ENCODE data around the gene ALOXE3. TPM values are rescaled to one million over a fixed set of nuclear protein-coding genes. Genes with fewer than 3 reads are reported as not detected.

Gene ALOXE3
- total and polyA plus RNA-seq, 4 donors, result 0.12 to 0.68 (median 0.28) TPM; not detected in 1

DNA sequence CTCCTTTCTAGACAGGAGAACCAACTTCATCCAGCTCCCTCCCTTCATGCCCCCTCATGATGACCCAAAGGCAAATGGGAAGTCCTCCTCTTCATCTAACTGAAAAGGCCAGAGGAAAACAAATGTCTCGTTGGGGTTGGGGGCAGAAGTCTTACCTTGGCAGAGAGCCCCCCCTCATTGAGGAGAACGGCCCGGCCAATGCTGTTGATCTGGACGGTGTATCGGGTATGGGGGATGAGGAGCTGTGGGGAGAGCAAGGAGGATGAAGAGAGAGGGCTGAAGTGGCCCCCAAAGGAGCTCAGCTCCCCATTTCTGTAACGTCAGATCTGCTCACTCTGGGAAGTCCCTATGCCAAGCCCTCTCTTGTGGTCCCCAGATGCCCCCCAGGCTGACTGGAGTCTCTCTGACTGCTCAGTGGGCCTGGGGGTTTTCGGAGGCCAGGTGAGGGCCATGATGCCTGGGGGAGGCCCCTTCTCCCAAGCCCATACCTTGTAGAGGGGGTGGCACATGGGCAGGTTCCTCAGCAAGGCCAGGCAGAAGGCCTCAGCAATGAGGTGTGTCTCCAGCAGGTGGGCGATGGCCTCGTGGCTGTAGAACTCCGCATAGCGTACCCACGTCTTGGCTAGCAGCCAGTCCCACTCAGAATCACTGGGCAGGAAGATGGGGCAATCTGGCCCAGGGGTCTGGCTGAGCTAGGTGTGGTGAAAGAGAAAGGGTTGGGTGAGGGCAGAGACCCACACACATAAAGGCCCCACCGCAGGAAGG is 41.6 kb downstream of the ALOXE3 start:
- Histone ChIP-seq H3K27me3 (ENCODE audit: control insufficient read depth in 3 of 3, insufficient read depth in 3 of 3, low read length in 2 of 3) (peaks cover 0 to 71% (median 55%) of the 10 kb centered on the region in 3 donors), H3K9ac (ENCODE audit: insufficient read depth in 1 of 2, low read length in 2 of 2) (no peak overlapping the region), H3K36me3 (ENCODE audit: control insufficient read depth in 4 of 4, insufficient read depth in 4 of 4, low read length in 4 of 4) (no peaks in the 10 kb centered on the region), H3K9me3 (ENCODE audit: control insufficient read depth in 4 of 4, insufficient read depth in 3 of 4, low read length in 3 of 4) (peaks cover 0 to 2% (median 0%) of the 10 kb centered on the region in 4 donors), H3K27ac (ENCODE audit: low read depth in 1 of 2, low read length in 1 of 2) (no peak overlapping the region), H3K4me1 (ENCODE audit: control insufficient read depth in 5 of 5, insufficient read depth in 5 of 5, low read length in 5 of 5) (peaks cover 0 to 23% (median 0%) of the 10 kb centered on the region in 5 donors), H3K4me3 (no peak overlapping the region)
- TF ChIP-seq, protein P1, sequence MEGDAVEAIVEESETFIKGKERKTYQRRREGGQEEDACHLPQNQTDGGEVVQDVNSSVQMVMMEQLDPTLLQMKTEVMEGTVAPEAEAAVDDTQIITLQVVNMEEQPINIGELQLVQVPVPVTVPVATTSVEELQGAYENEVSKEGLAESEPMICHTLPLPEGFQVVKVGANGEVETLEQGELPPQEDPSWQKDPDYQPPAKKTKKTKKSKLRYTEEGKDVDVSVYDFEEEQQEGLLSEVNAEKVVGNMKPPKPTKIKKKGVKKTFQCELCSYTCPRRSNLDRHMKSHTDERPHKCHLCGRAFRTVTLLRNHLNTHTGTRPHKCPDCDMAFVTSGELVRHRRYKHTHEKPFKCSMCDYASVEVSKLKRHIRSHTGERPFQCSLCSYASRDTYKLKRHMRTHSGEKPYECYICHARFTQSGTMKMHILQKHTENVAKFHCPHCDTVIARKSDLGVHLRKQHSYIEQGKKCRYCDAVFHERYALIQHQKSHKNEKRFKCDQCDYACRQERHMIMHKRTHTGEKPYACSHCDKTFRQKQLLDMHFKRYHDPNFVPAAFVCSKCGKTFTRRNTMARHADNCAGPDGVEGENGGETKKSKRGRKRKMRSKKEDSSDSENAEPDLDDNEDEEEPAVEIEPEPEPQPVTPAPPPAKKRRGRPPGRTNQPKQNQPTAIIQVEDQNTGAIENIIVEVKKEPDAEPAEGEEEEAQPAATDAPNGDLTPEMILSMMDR (IDR thresholded peaks at IDR 0.05; ENCODE audit: control extremely low read depth, extremely low read depth), result no peak
- WGBS, 2 donors, result 82 to 83% methylated on average over 13 of the region's 13 CpGs
- DNase-seq (no peak), ATAC-seq (ENCODE audit: insufficient read depth, low FRiP score) (no peak)

DNA sequence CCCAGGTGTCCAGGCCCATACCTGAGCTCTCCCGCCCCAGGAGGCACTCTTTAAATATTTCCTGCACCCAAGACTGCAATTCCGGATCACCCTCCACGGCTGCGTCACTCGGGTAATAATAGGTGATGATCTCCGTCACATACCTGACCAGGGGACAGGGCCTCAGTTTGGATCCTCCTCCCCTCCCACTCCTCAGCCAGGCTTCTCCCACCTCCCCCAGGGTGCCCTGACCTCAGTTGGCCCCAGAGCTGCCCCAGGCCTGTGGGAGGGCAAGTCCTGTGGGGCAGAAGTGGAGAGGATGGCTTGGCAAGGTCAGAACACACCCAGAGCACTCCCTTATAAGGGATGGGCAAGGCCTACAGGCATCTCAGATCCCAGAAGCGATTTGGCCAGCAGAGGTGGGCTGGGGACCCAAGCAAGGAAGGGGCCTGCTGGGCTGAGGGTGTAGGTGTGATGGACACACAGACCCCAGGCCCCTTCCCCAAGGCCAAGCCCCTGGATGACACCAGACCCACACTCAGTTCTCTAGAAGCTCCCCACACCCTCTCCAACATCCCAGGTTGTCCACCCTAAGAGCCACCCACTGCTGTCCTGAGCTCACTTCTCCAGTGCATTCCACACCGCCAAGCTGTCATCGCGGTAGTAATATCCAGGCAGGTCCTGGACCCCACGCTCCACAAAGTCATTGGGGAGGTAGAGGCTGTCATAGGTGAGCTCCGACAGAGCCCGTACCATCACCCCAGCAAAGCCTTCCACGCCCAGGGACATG is 42.6 kb downstream of the ALOXE3 start:
- ATAC-seq (ENCODE audit: insufficient read depth, low FRiP score) (no peak), DNase-seq (no peak)
- 92 to 94% methylated on average over 14 of the region's 14 CpGs for WGBS, 2 donors
- peaks cover 0 to 23% (median 0%) of the 10 kb centered on the region in 5 donors for H3K4me1 ChIP-seq (ENCODE audit: control insufficient read depth in 5 of 5, insufficient read depth in 5 of 5, low read length in 5 of 5)
- no peak overlapping the region for H3K4me3 ChIP-seq
- no peak overlapping the region for H3K9ac ChIP-seq (ENCODE audit: insufficient read depth in 1 of 2, low read length in 2 of 2)
- no peaks in the 10 kb centered on the region for H3K36me3 ChIP-seq (ENCODE audit: control insufficient read depth in 4 of 4, insufficient read depth in 4 of 4, low read length in 4 of 4)
- TF ChIP-seq, protein P1 (IDR thresholded peaks at IDR 0.05; ENCODE audit: control extremely low read depth, extremely low read depth), result no peak
- H3K9me3 ChIP-seq (ENCODE audit: control insufficient read depth in 4 of 4, insufficient read depth in 3 of 4, low read length in 3 of 4), result peaks cover 0 to 2% (median 0%) of the 10 kb centered on the region in 4 donors
- H3K27ac ChIP-seq (ENCODE audit: low read depth in 1 of 2, low read length in 1 of 2), result no peak overlapping the region
- peaks cover 0 to 71% (median 54%) of the 10 kb centered on the region in 3 donors for H3K27me3 ChIP-seq (ENCODE audit: control insufficient read depth in 3 of 3, insufficient read depth in 3 of 3, low read length in 2 of 3)

DNA sequence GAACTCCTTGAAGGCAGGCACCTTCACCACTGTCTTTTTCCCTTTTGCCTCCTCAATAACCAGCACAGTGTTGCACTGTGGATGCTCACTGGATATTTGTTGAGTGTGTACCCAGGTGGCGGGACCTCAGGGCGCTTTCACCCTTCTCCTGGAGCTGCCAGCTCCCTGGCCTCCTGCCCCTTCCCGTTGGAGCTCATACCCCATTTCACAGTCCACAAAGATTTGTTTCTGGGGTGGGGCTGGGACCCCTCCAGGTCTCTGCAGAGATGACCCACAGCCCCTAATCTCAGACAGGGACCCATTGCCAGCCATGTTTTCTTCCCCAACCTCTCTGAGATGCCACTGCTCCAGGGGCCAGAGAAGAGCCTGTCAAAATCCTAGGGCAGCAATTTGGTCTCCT is 43.2 kb downstream of the ALOXE3 start:
- Histone ChIP-seq H3K4me1 (ENCODE audit: control insufficient read depth in 5 of 5, insufficient read depth in 5 of 5, low read length in 5 of 5) (peaks cover 0 to 21% (median 0%) of the 10 kb centered on the region in 5 donors), H3K4me3 (no peak overlapping the region), H3K36me3 (ENCODE audit: control insufficient read depth in 4 of 4, insufficient read depth in 4 of 4, low read length in 4 of 4) (no peaks in the 10 kb centered on the region), H3K27me3 (ENCODE audit: control insufficient read depth in 3 of 3, insufficient read depth in 3 of 3, low read length in 2 of 3) (peaks cover 0 to 69% (median 51%) of the 10 kb centered on the region in 3 donors), H3K9me3 (ENCODE audit: control insufficient read depth in 4 of 4, insufficient read depth in 3 of 4, low read length in 3 of 4) (peaks cover 0 to 2% (median 0%) of the 10 kb centered on the region in 4 donors), H3K9ac (ENCODE audit: insufficient read depth in 1 of 2, low read length in 2 of 2) (no peak overlapping the region), H3K27ac (ENCODE audit: low read depth in 1 of 2, low read length in 1 of 2) (no peak overlapping the region)
- WGBS, 2 donors, result 92 to 93% methylated on average over 3 of the region's 3 CpGs
- TF ChIP-seq, protein P1 (IDR thresholded peaks at IDR 0.05; ENCODE audit: control extremely low read depth, extremely low read depth), result no peak
- no peak for ATAC-seq (ENCODE audit: insufficient read depth, low FRiP score)
- no peak for DNase-seq

All from lung (tissue), 12 donors.